Subcutaneous adipose tissue (tissue), 4 donors: ENCODE measurements around the gene NECTIN2. TPM values are rescaled to one million over a fixed set of nuclear protein-coding genes. Genes with fewer than 3 reads are reported as not detected.

ENCODE experiments used
- total RNA-seq, 4 donors: library from RNA; depleted of rRNA; stranded (reverse); fragments of >200 nt; gene quantifications; one replicate each; pipeline ENCODE4 v1.1.0, GENCODE V29; 2016
- TF ChIP-seq, protein P1 (sequence below): fragments of 450-650 bp; IDR thresholded peaks from one replicate; pipeline ENCODE4 v1.5.1; 2016; ENCODE audit warnings: low read depth, mild to moderate bottlenecking, control low read depth, antibody characterized with exemption, moderate library complexity

The NECTIN2 gene
- total RNA-seq, 4 donors from 2014 or later = 20.4 to 49.9 (median 24.1) TPM

DNA sequence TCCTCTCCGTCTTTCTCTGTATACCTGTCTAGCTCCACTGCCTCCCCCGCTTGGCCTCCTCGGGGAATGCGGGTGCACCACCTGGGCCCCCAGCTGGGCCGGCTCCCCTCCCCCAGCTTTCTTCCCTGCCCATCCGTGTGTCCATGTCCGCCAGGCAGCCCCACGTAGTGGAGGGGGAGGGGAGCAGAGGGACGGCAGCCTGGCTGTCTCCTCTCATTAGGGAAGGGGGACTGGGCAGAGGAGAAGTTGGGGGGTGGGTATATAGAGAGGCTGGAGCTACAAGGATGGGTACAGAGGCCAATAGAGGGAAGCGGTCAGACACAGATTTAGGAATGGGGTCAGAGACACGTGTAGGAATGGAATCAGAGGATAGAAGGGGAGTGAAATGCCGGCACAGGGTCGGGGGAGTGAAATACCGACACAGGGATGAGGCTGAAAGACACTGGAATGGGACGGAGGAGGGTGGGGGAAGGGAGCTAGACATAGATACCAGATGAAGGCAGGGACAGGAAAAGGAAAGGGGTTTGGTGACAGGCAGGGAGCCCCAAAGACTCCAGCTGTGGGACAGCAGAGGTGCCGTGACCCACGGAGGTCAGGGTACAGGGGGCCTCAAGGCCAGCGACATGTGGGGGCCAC, 2.8 kb downstream of the NECTIN2 start:
- TF ChIP-seq, protein P1, sequence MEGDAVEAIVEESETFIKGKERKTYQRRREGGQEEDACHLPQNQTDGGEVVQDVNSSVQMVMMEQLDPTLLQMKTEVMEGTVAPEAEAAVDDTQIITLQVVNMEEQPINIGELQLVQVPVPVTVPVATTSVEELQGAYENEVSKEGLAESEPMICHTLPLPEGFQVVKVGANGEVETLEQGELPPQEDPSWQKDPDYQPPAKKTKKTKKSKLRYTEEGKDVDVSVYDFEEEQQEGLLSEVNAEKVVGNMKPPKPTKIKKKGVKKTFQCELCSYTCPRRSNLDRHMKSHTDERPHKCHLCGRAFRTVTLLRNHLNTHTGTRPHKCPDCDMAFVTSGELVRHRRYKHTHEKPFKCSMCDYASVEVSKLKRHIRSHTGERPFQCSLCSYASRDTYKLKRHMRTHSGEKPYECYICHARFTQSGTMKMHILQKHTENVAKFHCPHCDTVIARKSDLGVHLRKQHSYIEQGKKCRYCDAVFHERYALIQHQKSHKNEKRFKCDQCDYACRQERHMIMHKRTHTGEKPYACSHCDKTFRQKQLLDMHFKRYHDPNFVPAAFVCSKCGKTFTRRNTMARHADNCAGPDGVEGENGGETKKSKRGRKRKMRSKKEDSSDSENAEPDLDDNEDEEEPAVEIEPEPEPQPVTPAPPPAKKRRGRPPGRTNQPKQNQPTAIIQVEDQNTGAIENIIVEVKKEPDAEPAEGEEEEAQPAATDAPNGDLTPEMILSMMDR = no peak

DNA sequence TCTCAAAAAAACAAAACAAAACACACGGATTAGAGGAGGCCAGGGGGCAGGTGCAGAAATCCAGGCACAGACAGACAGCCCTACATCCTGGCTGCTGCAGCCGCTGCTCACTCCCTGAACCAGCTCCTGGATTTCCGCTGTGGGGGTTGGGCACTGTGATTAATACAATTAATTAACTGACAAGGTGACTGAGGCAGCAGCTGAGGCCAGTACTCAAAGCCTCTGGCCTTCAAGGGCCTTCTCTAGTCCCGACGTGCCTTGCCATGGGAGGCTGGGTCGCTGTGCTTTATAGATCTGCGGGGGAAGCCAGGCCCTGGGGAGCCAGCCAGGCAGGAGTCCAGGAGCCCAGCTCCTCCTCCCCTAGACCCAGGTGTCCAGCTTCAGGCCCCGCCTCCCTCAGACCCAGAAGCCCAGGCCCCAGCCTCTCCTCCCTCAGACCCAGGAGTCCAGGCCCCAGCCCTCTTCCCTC, 4.6 kb downstream of the NECTIN2 start:
- TF ChIP-seq, protein P1 = no peak

DNA sequence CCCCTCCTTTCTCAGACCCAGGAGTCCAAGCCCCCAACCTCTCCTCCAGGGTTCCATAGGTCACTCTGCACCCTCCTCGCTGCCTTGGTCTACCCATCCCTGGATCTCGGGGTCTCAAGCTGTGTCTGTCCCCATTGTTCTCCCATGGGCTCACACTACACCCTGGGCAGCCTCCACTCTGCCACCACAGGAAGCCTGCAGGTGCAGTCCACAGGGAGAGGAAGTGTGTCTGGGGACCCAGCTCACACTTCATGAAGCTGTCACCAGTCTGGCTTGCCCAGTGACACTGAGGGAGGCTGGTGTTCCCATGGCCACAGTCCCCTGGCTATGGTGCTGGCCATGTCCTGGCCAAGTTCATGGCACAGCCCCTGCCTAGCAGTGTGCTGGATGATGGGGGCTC, 5.3 kb downstream of the NECTIN2 start:
- TF ChIP-seq, protein P1 = no peak

DNA sequence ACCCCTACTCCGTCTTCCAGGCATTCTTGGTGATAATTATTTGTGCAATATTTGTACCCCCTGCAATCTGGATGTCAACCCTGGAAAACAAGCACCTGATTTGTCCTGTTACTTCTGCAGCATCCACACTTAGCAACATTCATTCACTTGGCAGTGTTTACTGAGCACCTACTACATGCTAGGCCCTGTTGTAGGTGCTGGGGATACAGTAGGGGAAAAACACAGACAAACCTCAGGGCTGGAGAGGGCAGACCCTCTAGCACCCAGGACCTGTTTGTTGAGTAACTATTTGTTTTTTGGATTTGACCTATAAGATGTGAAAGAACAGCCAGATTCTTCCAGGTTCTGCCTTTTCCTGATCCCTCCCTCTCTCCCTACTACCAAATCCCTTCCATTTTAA, 9.5 kb downstream of the NECTIN2 start:
- TF ChIP-seq, protein P1 = no peak

DNA sequence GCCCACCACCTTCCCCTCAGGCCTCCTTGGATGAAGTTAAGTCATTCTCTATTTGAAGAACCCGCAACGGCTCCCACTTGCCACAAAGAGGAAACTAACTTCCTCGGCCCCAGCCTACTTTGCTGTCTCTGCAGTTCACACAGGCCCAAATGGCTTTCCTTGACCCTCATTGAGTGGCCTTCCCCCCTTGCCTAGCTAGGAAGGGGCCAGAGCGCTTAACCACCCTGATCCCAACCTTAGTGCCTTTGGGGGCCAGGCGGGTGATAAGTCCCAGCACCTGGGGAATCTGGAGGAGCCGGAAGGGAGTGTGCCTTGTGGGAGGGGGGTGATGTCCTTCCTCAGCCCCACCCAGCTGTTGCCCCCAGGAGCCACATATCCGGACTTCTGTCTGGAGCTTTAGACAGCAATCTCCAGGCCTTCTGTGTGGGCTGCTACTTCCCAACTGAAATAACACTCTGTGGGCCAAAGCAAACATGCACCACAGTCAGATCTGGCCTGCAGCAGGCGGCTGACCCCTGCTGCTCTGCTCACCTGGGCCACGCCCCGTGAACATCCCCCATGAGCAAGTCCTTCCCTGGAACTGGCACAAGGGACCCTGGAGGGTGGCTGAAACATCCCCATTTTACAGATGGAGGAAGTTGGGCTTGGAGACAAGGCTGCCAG, 10.5 kb downstream of the NECTIN2 start:
- TF ChIP-seq, protein P1 = no peak

DNA sequence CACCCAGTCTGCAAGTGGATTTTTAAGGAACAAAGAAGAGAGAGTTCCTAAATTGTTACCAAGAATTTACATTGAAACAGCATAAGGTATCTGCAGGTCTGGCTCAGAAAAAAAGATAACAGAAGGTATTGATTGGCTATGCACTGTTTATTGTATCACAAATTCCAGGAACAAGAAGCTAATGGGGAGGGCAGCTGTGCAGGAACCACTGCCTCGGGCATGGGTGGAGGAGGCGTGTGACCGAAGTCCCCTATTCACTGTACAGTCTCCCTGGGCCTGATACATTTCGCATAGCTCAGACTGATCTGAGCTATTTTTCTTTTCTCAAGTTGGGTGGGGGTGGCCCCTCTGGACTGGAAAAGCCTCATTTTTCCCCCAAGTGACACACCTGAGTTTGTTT, 11.7 kb downstream of the NECTIN2 start:
- TF ChIP-seq, protein P1 = no peak

DNA sequence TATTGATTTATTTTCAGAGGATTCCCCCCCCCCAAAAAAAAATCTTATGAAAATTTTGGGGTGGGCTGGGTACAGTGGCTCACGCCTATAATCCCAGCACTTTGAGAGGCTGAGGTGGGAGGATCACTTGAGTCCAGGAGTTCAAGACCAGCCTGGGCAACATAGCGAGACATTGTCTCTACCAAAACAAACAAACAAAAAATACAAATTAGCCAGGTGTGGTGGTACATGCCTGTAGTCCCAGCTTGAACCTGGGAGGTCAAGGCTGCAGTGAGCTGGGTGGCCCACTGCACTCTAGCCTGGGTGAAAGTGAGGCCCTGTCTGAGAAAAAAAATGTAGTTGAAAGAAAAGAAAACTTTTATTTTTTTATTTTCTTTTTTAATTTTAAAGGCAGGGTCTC, 17.9 kb downstream of the NECTIN2 start:
- TF ChIP-seq, protein P1 = no peak
